ENCODE measurements around the gene PRKAG2.

DNA sequence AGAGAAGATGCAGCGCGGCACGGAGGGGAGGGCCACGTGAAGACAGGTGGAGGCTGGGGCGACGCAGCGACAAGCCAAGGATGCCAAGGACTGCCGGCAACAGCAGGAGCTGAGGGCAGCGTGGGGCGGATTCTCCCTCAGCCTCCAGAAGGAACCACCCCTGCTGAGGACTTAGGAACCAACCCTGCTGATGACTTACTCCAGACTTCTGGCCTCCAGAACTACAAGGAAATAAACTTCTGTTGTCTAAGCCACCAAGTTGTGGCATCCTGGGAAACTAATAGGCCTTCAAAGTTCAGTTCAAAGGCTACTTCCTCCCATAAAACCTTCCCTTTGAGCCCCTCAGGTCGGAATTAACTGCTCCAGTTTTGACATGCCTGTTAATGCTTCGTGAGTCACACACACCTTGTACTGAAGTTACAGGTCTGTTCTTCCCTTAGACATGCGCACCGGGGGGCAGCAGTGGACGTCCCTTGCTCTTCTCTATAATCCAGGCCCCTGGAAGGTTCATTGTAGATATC lies 268.8 kb downstream of the PRKAG2 start:
- TF ChIP-seq, protein P1, sequence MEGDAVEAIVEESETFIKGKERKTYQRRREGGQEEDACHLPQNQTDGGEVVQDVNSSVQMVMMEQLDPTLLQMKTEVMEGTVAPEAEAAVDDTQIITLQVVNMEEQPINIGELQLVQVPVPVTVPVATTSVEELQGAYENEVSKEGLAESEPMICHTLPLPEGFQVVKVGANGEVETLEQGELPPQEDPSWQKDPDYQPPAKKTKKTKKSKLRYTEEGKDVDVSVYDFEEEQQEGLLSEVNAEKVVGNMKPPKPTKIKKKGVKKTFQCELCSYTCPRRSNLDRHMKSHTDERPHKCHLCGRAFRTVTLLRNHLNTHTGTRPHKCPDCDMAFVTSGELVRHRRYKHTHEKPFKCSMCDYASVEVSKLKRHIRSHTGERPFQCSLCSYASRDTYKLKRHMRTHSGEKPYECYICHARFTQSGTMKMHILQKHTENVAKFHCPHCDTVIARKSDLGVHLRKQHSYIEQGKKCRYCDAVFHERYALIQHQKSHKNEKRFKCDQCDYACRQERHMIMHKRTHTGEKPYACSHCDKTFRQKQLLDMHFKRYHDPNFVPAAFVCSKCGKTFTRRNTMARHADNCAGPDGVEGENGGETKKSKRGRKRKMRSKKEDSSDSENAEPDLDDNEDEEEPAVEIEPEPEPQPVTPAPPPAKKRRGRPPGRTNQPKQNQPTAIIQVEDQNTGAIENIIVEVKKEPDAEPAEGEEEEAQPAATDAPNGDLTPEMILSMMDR (IDR thresholded peaks at IDR 0.05 in 8 of 11, conservative IDR thresholded peaks at IDR 0.05 in 3 of 11), result no peak
- no peak for TF ChIP-seq POLR2A (IDR thresholded peaks at IDR 0.05)
- peak in 1 of 3 donors; percentile 22 for TF ChIP-seq POLR2AphosphoS5 (IDR thresholded peaks at IDR 0.05)
